NCI-H146 treated with DMSO at 0.1 percent for 48 hours (cell line): ENCODE data around the gene IGFBPL1.
"Not testable (repeated sequence)": the region's sequence is repeated elsewhere in the genome, so short reads cannot be mapped to it uniquely, and the experiment has no call there.

Experiments
- DNase-seq: peaks from one replicate; lab custom pipeline; 2025; ENCODE audit not compliant: unreplicated experiment; lab: John Stamatoyannopoulos, UW

Gene IGFBPL1

DNA sequence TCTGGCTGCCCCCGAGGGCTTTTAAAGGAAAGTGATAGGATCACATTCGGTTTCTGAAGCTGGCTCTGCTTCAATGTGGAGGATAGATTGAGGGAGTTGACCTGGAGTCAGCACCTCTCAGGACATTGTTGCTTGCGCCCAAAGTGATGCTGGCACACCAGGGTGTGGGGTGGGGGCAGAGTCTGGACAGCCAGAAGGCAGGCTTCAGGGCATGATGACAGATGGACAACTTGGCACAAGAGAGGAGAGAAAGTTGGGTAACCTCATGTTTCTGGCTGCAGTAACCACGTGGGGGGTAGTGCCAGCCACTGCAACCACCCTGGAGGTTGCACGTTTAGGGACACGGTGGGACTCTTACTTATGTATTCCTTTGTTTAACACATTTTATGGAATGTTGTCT, 22.3 kb downstream of the IGFBPL1 start:
- no peak for DNase-seq

GRCh38 chr9:38399191-38399590, 25.1 kb downstream of the IGFBPL1 start:
- DNase-seq, result not testable (repeated sequence)

DNA sequence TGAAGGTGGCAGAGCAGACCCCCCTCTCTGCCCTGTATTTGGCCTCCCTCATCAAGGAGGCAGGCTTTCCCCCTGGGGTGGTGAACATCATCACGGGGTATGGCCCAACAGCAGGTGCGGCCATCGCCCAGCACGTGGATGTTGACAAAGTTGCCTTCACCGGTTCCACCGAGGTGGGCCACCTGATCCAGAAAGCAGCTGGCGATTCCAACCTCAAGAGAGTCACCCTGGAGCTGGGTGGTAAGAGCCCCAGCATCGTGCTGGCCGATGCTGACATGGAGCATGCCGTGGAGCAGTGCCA, 27.9 kb downstream of the IGFBPL1 start:
- no peak for DNase-seq

GRCh38 chr9:38395653-38396370, 28.4 kb downstream of the IGFBPL1 start:
- DNase-seq, result no peak

GRCh38 chr9:38394416-38394815, 29.8 kb downstream of the IGFBPL1 start:
- DNase-seq, result peak; percentile 51

DNA sequence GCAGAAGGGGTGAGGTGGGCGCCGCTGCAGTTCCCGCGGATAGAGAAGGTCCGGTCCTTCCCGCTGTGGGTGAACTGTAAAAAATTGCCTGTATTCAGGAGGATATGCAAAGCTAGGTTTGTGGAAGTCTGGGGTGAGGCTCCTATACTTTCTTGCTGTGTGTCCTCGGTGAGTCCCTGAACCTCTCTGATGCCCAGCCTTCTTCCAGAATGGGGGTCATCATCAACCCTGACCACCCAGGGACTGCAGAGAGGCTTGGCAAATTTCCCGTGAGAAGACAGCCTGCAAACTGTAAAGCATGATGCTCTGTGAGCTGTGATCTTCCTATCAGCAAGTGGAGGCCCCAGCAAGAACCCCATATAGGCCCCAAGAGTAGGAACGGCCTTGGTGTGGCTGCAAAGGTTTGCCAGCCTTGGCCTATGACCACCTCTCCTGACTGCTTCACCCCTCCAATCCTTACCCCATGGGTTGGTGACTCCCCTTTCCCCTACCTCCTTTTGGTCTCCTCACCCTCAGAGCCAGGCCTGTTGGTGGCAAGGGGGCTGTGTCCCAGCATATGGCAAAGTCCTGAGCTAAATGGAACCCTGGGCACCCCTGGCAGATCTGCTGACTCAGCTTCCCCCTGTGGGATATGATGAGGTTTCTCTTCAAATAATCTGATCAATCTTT, 31.0 kb downstream of the IGFBPL1 start:
- no peak for DNase-seq

DNA sequence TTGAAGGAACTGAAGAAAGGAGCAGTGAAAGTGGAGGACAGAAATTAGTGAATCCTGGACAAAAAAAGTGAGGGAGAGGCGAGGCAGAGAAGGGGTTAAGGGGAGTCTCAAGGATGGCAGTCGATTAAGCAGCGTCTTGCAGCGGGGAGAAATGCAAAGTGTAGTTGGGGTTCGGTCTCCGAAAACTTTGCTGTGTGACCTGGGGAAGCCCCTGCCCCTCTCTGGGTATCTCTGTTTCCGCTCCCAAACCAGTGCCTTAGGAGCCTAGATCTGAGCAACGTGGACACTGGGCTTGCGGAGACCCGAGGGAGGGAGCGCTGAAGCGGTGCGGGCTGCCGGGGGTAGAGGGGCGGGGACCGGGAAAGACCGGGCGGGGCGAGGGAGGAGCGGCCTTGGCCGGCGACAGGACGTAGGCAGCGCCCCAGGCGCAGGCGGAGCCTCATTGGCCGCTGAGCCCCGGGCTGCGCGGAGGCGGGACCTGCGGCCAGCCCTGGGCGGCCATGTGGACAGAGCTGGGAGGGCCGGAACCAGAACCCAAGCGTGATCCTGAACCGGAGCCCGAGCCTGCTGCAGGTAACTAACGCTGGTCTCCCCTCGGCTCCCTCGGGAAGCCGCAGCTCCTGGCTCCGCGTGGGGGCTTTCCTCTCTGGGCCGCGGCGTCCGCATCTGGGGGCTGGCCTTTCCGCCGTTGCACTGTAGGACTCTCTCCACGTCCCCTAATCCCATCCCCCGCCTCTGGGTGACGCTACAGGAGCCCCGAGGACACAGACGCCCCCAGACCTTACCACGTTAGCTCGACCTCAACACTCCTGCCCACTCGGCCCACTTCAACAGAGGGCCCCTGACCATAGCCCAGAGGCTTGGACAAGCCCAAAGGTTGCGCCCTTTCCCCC, 31.8 kb downstream of the IGFBPL1 start, which contains the start of gene ALDH1B1:
TSS of gene ALDH1B1 (plus strand) at position 468 of the 893 bp plus-strand sequence. CDS start 3,047 bp downstream, outside the sequence.
- peak; percentile 94 for DNase-seq

GRCh38 chr9:38391278-38392118, 32.8 kb downstream of the IGFBPL1 start:
- no peak for DNase-seq

DNA sequence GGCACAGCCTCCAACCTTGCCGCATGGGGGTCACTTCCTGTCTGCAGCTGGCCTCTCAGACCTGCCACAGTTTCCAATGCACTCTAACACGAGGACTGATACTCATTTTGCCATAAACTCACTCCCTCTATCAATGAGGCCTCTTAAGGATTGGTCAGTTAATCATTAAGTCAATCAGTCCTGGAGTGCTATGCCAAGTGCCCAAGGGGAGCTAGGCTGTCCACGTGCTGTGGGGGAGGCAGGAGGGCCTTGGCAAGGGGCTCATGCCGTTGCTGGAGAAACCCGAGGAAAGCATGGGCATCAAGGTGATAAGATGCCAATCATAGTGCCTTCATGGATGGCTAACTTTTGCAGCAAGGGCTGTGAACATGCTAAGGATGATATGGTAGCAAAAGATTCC, 33.4 kb downstream of the IGFBPL1 start:
- no peak for DNase-seq

GRCh38 chr9:38390442-38390841, 33.8 kb downstream of the IGFBPL1 start:
- no peak for DNase-seq

DNA sequence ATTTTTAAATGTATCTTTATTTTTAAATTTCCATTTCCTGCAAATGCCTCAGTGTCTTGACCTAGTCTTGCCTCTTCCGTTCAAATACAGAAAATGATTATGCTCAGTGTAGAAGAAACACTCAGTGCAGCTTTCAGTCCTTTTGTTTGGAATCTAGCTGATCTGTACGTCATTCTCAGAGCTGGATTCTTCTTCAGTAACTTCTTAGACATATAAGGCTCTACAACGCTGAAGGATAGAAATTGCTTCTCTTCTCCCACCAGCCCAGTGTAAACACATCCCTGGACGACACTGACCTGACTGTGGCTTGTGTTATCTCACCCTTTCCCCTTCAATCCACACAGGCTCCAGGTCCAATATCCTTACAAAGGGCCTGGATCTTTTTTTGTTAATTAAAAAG, 34.9 kb downstream of the IGFBPL1 start:
- DNase-seq, result no peak

DNA sequence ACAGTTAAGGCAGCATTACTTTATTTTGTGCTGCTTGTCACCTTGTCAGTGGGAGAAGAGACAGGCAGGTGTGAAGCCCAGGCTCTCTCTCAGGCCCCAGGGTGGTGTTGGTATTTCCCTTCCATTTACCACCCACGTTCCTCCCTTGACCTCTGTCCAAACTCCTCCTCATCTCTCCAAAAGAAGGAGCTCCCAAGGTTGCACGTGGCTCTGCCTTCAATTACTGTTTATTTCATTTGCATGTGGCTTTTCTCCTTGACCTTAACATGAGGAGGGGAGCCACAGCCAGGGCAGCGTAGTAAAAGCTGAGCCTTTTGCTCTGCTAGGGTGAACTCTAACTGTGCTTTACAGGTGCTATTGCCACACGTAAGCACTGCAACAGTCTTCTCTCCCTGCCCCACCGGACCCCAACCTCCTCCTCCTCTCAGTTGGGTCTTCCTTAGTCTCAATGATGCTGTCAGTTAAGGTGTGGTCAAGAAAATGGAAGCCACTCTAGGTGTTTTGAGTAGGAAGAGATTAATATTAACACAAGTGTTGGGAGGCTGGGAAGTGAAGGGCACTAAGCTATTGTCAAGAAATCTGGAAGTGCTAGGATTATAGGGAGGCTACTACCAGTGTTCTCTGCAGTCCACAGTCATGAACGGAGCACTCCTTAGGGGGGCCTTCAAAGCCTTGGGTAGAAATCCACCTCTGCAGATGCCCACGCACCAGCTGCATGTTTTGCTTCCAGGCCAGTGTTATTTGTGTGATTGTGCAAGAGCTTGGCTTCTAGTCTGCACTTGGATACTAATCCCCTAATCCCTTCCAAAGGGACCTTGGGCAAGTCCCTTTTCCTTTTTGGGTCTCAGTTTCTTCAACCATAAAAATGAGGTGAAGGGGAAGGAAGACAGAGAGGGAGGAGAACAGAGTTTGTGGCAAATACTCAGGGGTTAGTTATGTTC, 35.7 kb downstream of the IGFBPL1 start:
- DNase-seq, result no peak

- DNase-seq, result no peak
These were observed 36.5 kb downstream of the IGFBPL1 start for GRCh38 chr9:38387751-38388150.

GRCh38 chr9:38387066-38387465, 37.2 kb downstream of the IGFBPL1 start:
- no peak for DNase-seq

GRCh38 chr9:38386319-38386895, 37.8 kb downstream of the IGFBPL1 start:
- peak; percentile 92 for DNase-seq

GRCh38 chr9:38385896-38386295, 38.4 kb downstream of the IGFBPL1 start:
- no peak for DNase-seq

DNA sequence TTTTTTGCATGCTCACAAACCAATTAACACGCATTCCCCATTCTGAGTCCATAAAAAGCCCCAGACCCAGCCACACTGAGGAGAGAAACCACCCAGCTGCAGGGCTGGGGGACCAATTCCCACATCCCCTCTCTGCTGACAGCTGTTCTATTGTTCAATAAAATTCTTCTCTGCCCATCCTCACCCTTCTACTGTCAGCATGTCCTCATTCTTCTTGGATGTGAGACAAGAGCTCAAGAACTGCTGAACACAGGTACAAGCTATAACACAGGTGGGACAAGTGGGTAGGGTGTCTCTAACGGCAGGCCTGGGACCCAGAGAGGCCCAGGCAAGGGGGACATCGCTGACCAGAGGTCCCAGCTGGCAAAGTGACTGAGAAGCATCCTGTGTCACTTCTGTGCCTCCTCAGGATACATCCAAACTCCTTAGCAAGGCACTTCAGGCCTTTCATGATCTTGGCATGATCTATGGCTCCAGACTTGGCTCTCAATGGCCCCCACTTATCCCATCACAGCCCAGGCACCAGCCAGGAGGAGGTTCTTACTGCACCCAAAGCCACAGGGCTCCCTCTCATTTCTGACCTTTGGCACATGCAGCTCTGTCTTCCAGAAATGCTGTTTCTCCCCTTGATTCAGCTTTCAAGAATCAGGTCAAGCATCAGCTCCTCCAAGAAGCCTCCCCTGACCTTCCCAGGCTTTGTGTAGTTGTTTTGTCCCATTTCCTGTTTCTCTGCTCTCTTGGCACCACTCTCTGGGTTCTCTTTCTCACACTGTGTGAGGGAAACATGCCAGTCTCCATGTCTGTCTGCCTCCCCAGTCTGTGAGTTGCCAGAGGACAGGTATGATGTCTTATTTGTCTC, 39.0 kb downstream of the IGFBPL1 start:
- no peak for DNase-seq

DNA sequence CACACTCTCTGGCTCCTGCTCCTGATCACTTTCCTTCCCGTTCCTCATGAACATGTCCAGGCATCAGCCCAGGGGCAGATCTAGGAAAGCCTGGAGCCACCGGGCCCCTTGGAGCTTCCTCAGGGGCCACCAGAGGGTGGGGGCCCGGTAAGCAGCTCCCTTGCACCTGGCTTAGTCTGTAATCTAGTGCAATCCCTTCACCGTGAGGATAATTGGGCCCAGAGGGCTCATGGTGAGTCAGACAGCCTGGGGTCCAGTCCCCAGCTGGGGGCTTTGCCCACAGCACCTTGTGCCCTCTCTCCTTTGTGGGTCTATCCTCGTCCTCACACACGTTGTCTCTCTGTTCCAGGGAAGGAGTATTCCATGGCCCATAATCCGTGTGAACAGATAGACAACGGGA, 42.1 kb downstream of the IGFBPL1 start:
- DNase-seq, result peak; percentile 88
